A549 (cell line): Measurements from ENCODE around the gene SPTBN5. TPM values are rescaled to one million over a fixed set of nuclear protein-coding genes. Genes with fewer than 3 reads are reported as not detected.

Source experiments
- ATAC-seq, 2 experiments: fragments of 200-7000 bp in 1 of 2; fragments of >200 bp in 1 of 2; cut with Nextera tagmentation in 1 of 2; cut with Tn5 transposase in 1 of 2; 3 replicates each; pipeline versions ENCODE4 v1.8.0 to v1.9.1; 2018 to 2020; ENCODE audit warnings: mild to moderate bottlenecking in 1 of 2, moderate library complexity in 1 of 2
- CTCF ChIA-PET: fragments of 300-600 bp; sonication (Branson Sonifier 250); formaldehyde crosslinking; extraction: SDS; loops from one replicate; lab custom pipeline; 2021; ENCODE audit warnings: antibody characterized with exemption, inconsistent platforms; lab: Yijun Ruan, JAX
- POLR2A ChIA-PET: fragments of 350-600 bp; formaldehyde crosslinking; extraction: SDS; loops from one replicate; lab custom pipeline; 2021; ENCODE audit warnings: antibody characterized with exemption, inconsistent platforms; lab: Yijun Ruan, JAX
- DNase-seq, 2 experiments: peaks; one replicate each; pipeline versions ENCODE4 v3.0.0 to v3.0.0-alpha.2; 2011 to 2016; ENCODE audit warnings: low read depth in 1 of 2, low spot score in 1 of 2
- FAIRE-seq: peaks from 2 replicates; lab custom pipeline; 2011; peaks lifted over from hg19 to GRCh38; lab: Jason Lieb, UNC
- H3K27ac ChIP-seq, 2 experiments: fragments of >200 bp; sonication (Bioruptor Twin); formaldehyde crosslinking; 3 replicates each; pipeline ENCODE4 v1.5.1; 2016 to 2017
- H3K4me1 ChIP-seq: fragments of >200 bp; sonication (Bioruptor Twin); formaldehyde crosslinking; 3 replicates; pipeline ENCODE4 v1.6.1; 2016
- H3K4me2 ChIP-seq: fragments of >200 bp; sonication (Bioruptor Twin); formaldehyde crosslinking; 3 replicates; pipeline ENCODE4 v1.6.1; 2016
- H3K4me3 ChIP-seq: fragments of >200 bp; sonication (Bioruptor Twin); formaldehyde crosslinking; 3 replicates; pipeline ENCODE4 v1.5.1; 2016
- H3K9me3 ChIP-seq: fragments of >200 bp; sonication (Bioruptor Twin); formaldehyde crosslinking; 3 replicates; pipeline ENCODE4 v1.6.1; 2016
- BHLHE40 ChIP-seq: IDR thresholded peaks from 2 replicates; pipeline ENCODE4 v1.6.1; 2012; ENCODE audit warnings: low read depth, low read length, inconsistent platforms
- CBX8 ChIP-seq: fragments of 200-600 bp; sonication (generic); IDR thresholded peaks from 2 replicates; pipeline ENCODE4 v1.6.1; 2016
- CHD2 ChIP-seq: fragments of 150-350 bp; IDR thresholded peaks from 2 replicates; pipeline ENCODE4 v1.6.1; 2014; ENCODE audit warnings: low read length; ENCODE audit not compliant: partially characterized antibody
- CHD4 ChIP-seq: fragments of 200-600 bp; sonication (generic); IDR thresholded peaks from 2 replicates; pipeline ENCODE4 v1.6.1; 2016; ENCODE audit warnings: antibody characterized with exemption, mild to moderate bottlenecking, borderline replicate concordance
- CTCF ChIP-seq: fragments of >200 bp; sonication (Bioruptor Twin); formaldehyde crosslinking; IDR thresholded peaks from 3 replicates; pipeline ENCODE4 v1.5.1; 2016
- EHMT2 ChIP-seq: fragments of 200-600 bp; sonication (generic); IDR thresholded peaks from 2 replicates; pipeline ENCODE4 v1.6.1; 2016; ENCODE audit warnings: antibody characterized with exemption, low read depth, mild to moderate bottlenecking, moderate library complexity
- ELK1 ChIP-seq: fragments of 150-350 bp; IDR thresholded peaks from 2 replicates; pipeline ENCODE4 v1.6.1; 2014; ENCODE audit warnings: low read depth, mild to moderate bottlenecking, low read length
- FOSB ChIP-seq: fragments of 250-450 bp; sonication (Bioruptor Pico); IDR thresholded peaks from 2 replicates; pipeline ENCODE4 v1.5.0; 2020; ENCODE audit warnings: mild to moderate bottlenecking, moderate library complexity
- FOSL2 ChIP-seq, 2 experiments: fragments of 450-650 bp in 1 of 2; fragments of >200 bp in 1 of 2; sonication (Bioruptor Twin) in 1 of 2; formaldehyde crosslinking; IDR thresholded peaks; 2 replicates each; pipeline versions ENCODE4 v1.5.0 to v1.6.1; 2016 to 2020; ENCODE audit warnings: mild to moderate bottlenecking in 1 of 2, moderate library complexity in 1 of 2
- FOXS1 ChIP-seq: fragments of 250-450 bp; sonication (Bioruptor Pico); IDR thresholded peaks from 2 replicates; pipeline ENCODE4 v1.5.0; 2020; ENCODE audit warnings: mild to moderate bottlenecking, moderate library complexity
- HES2 ChIP-seq: fragments of >200 bp; sonication (Bioruptor Twin); formaldehyde crosslinking; IDR thresholded peaks from 2 replicates; pipeline ENCODE4 v1.6.1; 2016
- HEYL ChIP-seq: fragments of 250-450 bp; sonication (Bioruptor Pico); IDR thresholded peaks from 2 replicates; pipeline ENCODE4 v1.8.0; 2021; ENCODE audit warnings: mild to moderate bottlenecking, moderate library complexity
- HOXB13 ChIP-seq: fragments of 250-450 bp; sonication (Bioruptor Pico); IDR thresholded peaks from 2 replicates; pipeline ENCODE4 v1.5.0; 2020; ENCODE audit warnings: low read depth, mild to moderate bottlenecking, moderate library complexity
- HOXB5 ChIP-seq: fragments of 250-450 bp; sonication (Bioruptor Pico); IDR thresholded peaks from 2 replicates; pipeline ENCODE4 v1.5.0; 2020; ENCODE audit warnings: mild to moderate bottlenecking, moderate library complexity
- JUNB ChIP-seq: fragments of >200 bp; sonication (Bioruptor Twin); formaldehyde crosslinking; IDR thresholded peaks from 2 replicates; pipeline ENCODE4 v1.6.1; 2016
- NFE2L2 ChIP-seq: fragments of 150-350 bp; conservative IDR thresholded peaks from 2 replicates; pipeline ENCODE4 v1.6.1; 2014; ENCODE audit warnings: low read length
- NPAS2 ChIP-seq: fragments of 250-450 bp; sonication (Bioruptor Pico); IDR thresholded peaks from 2 replicates; pipeline ENCODE4 v1.8.0; 2022; ENCODE audit warnings: mild to moderate bottlenecking, moderate library complexity, borderline replicate concordance
- PBX3 ChIP-seq: IDR thresholded peaks from 2 replicates; pipeline ENCODE4 v1.6.1; 2012
- POLR2A ChIP-seq: IDR thresholded peaks from 2 replicates; pipeline ENCODE4 v1.6.1; 2012; ENCODE audit warnings: mild to moderate bottlenecking, low read length
- RAD21 ChIP-seq, 2 experiments: fragments of >200 bp in 1 of 2; sonication (Bioruptor Twin) in 1 of 2; formaldehyde crosslinking in 1 of 2; IDR thresholded peaks in 1 of 2; conservative IDR thresholded peaks in 1 of 2; 2 replicates in 1 of 2; 3 replicates in 1 of 2; pipeline ENCODE4 v1.6.1; 2012 to 2018; ENCODE audit warnings: inconsistent platforms in 1 of 2
- RARB ChIP-seq: fragments of 250-450 bp; sonication (Bioruptor Pico); IDR thresholded peaks from 2 replicates; pipeline ENCODE4 v1.8.0; 2021; ENCODE audit warnings: mild to moderate bottlenecking, moderate library complexity
- RFX5 ChIP-seq: fragments of 450-650 bp; IDR thresholded peaks from 2 replicates; pipeline ENCODE4 v1.7.1; 2014; ENCODE audit warnings: antibody characterized with exemption, mild to moderate bottlenecking, moderate library complexity
- SMC3 ChIP-seq: fragments of >200 bp; sonication (Bioruptor Twin); formaldehyde crosslinking; IDR thresholded peaks from 3 replicates; pipeline ENCODE4 v1.6.1; 2018; ENCODE audit warnings: inconsistent platforms
- TP53 ChIP-seq: fragments of 250-450 bp; sonication (Bioruptor Pico); IDR thresholded peaks from 2 replicates; pipeline ENCODE4 v1.5.0; 2021; ENCODE audit warnings: mild to moderate bottlenecking, moderate library complexity
- ZC3H11A ChIP-seq: fragments of 450-650 bp; IDR thresholded peaks from 2 replicates; pipeline ENCODE4 v1.6.1; 2014; ENCODE audit warnings: antibody characterized with exemption, mild to moderate bottlenecking
- ZFP36 ChIP-seq: fragments of 450-650 bp; IDR thresholded peaks from 2 replicates; pipeline ENCODE4 v1.6.1; 2014; ENCODE audit warnings: borderline replicate concordance; ENCODE audit not compliant: partially characterized antibody
- ZSCAN20 ChIP-seq: fragments of 250-450 bp; sonication (Bioruptor Pico); IDR thresholded peaks from 2 replicates; pipeline ENCODE4 v1.8.0; 2022; ENCODE audit warnings: mild to moderate bottlenecking, moderate library complexity
- WGBS: methylation state at CpG from one replicate; pipeline ENCODE4 v1.1.6; 2017; ENCODE audit errors: missing lambda C conversion rate; 5-methylcytosine and 5-hydroxymethylcytosine counted together
- polyA plus RNA-seq, 4 experiments: library from polyadenylated mRNA; depleted of rRNA in 3 of 4; stranded (reverse); fragments of >200 nt; fragmentation: RNase III in 1 of 4; extraction: RNeasy Plus Mini Kit Qiagen cat#74134 plus additional on column Dnase treatment in 1 of 4; gene quantifications; 2 replicates in 3 of 4; 3 replicates in 1 of 4; pipeline ENCODE4 v1.2.3, GENCODE V29; 2011 to 2017

Gene SPTBN5
- polyA plus RNA-seq, 2 of the 4 experiments (the other 2 are of a cell fraction) = 0.05 to 0.17 TPM

- Histone ChIP-seq H3K4me2 (no peak overlapping the region), H3K4me3 (no peak overlapping the region), H3K4me1 (0 out of 3 replicates have a peak, but pooled peaks cover 5% of the 10 kb centered on the region), H3K9me3 (no peaks in the 10 kb centered on the region), H3K27ac (no peak overlapping the region)
- no peak for ATAC-seq
- no peak for FAIRE-seq
- ChIA-PET CTCF (interaction anchor here (0.6 to 1.6 kb wide), 2 partner anchors 71 to 206 kb away, joined by 3 read pairs; partner anchors contain the start of gene EHD4), POLR2A (no interaction called here)
- no peak for TF ChIP-seq ELK1
- no peak for TF ChIP-seq ZC3H11A
- no peak for TF ChIP-seq FOSB
- TF ChIP-seq ZFP36 = no peak
- no peak for TF ChIP-seq EHMT2
- TF ChIP-seq RARB = no peak
- TF ChIP-seq RAD21 (conservative IDR thresholded peaks at IDR 0.05 in 1 of 2, IDR thresholded peaks at IDR 0.05 in 1 of 2) = no peak
- no peak for TF ChIP-seq SMC3
- TF ChIP-seq BHLHE40 = no peak
- WGBS = 87% methylated on average over 5 of the region's 5 CpGs
- DNase-seq = no peak
Observed at GRCh38 chr15:41901431-41901830, 7.6 kb upstream of the SPTBN5 start.

- 93% methylated on average over 27 of the region's 36 CpGs for WGBS
- no peak for TF ChIP-seq CBX8
- TF ChIP-seq HEYL = no peak
- no peak for TF ChIP-seq FOXS1
- no peaks in the 10 kb centered on the region for H3K9me3 ChIP-seq
- DNase-seq = no peak
- H3K4me2 ChIP-seq = no peak overlapping the region
- CTCF ChIA-PET = interaction anchor here (0.6 to 1.6 kb wide), 2 partner anchors 72 to 205 kb away, joined by 3 read pairs; partner anchors contain the start of gene EHD4
- no peak for ATAC-seq
- no peak overlapping the region for H3K27ac ChIP-seq
- POLR2A ChIA-PET = no interaction called here
- 0 out of 3 replicates have a peak, but pooled peaks cover 5% of the 10 kb centered on the region for H3K4me1 ChIP-seq
- H3K4me3 ChIP-seq = no peak overlapping the region
- FAIRE-seq = no peak
Observed at GRCh38 chr15:41900526-41901380, 6.9 kb upstream of the SPTBN5 start.

- CTCF ChIA-PET = no interaction called here
- WGBS = 83% methylated on average over 6 of the region's 6 CpGs
Observed at GRCh38 chr15:41899854-41900442, 6.1 kb upstream of the SPTBN5 start.

More at GRCh38 chr15:41899854-41900442, 6.1 kb upstream of the SPTBN5 start:
- peaks cover 9% of the 10 kb centered on the region; the same call in 2 of the 3 replicates for H3K4me1 ChIP-seq
- H3K4me3 ChIP-seq = no peak overlapping the region
- no peak for TF ChIP-seq FOSL2 (IDR thresholded peaks at IDR 0.05)
- TF ChIP-seq FOSL2 (CRISPR knock-in tag; IDR thresholded peaks at IDR 0.05) = no peak
- TF ChIP-seq JUNB = no peak
- no peak for TF ChIP-seq RARB
- TF ChIP-seq PBX3 = no peak
- no peak for TF ChIP-seq RFX5
- no peak for TF ChIP-seq ZSCAN20 (CRISPR knock-in tag)
- TF ChIP-seq NFE2L2 = no peak
- no peak for TF ChIP-seq HOXB5 (CRISPR knock-in tag)
- TF ChIP-seq POLR2A = no peak
- no peak for TF ChIP-seq NPAS2 (CRISPR knock-in tag)
- no peak for TF ChIP-seq CHD2
- no peak for TF ChIP-seq FOXS1
- no peak for TF ChIP-seq TP53 (CRISPR knock-in tag)
- no peak for TF ChIP-seq HOXB13 (CRISPR knock-in tag)
- TF ChIP-seq HES2 = no peak
- TF ChIP-seq CTCF = no peak
- TF ChIP-seq CHD4 = no peak
- H3K27ac ChIP-seq = no peak overlapping the region
- POLR2A ChIA-PET = no interaction called here
- ATAC-seq (no peak), DNase-seq (no peak), FAIRE-seq (no peak)
- no peak overlapping the region for H3K4me2 ChIP-seq
- H3K9me3 ChIP-seq = no peaks in the 10 kb centered on the region
